ENCODE data around the gene C1QTNF8. TPM values are rescaled to one million over a fixed set of nuclear protein-coding genes. Genes with fewer than 3 reads are reported as not detected.

Gene C1QTNF8
- total and polyA plus RNA-seq, 11 donors: not detected

DNA sequence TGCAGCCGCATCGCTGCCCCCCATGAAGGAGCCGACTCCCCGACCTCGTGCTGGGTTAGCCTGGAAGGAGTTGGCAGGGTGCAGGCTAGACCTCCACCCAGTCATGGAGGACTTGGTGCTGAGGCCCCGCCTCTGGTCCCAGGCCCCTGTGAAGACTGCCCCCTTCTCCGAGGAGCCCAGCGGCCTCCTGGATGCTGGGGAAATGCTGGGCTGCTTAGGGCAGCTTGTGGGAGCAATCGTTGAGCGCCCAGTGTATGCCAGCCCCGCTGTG, 21.7 kb downstream of the C1QTNF8 start:
- TF ChIP-seq CTCF (IDR thresholded peaks at IDR 0.05) (no peak), POLR2A (IDR thresholded peaks at IDR 0.05) (no peak)
- WGBS, 4 donors: 59 to 68% (median 63%) methylated on average over 3 to 11 of the region's 11 CpGs
- H3K9me3 ChIP-seq: no peaks in the 10 kb centered on the region
- DNase-seq (no peak), ATAC-seq (no peak)
- H3K4me1 ChIP-seq: peaks cover 0 to 17% (median 0%) of the 10 kb centered on the region in 12 donors
- intact Hi-C loops (cut with DNase I): loop anchor here in 1 of 10 donors (2.0 kb wide), 1 partner anchor 24 kb away; no protein-coding TSS in a partner anchor
- no peak overlapping the region for H3K4me3 ChIP-seq
- H3K27me3 ChIP-seq: peaks cover 31 to 89% (median 52%) of the 10 kb centered on the region in 9 donors
- H3K36me3 ChIP-seq: no peaks in the 10 kb centered on the region
- H3K27ac ChIP-seq: peak overlapping the region in 3 of 12 donors; percentile 44 to 76 (median 54)

- Histone ChIP-seq H3K4me3 (peak overlapping the region in 6 of 12 donors; percentile 10 to 46 (median 38)), H3K27ac (peak overlapping the region in 7 of 12 donors; percentile 29 to 77 (median 54)), H3K9me3 (no peaks in the 10 kb centered on the region), H3K27me3 (peaks cover 31 to 89% (median 54%) of the 10 kb centered on the region in 9 donors), H3K36me3 (no peaks in the 10 kb centered on the region), H3K4me1 (peaks cover 0 to 17% (median 0%) of the 10 kb centered on the region in 12 donors)
- peak in 1 of 5 donors; percentile 69 for DNase-seq
- TF ChIP-seq POLR2A (IDR thresholded peaks at IDR 0.05): no peak
- TF ChIP-seq CTCF (IDR thresholded peaks at IDR 0.05): peak in 10 of 12 donors; percentile 11 to 54 (median 30)
- WGBS, 4 donors: 49 to 62% (median 57%) methylated on average over 13 to 30 of the region's 30 CpGs
- intact Hi-C loops (cut with DNase I): loop anchor here in 1 of 10 donors (2.0 kb wide), 1 partner anchor 25 kb away; no protein-coding TSS in a partner anchor
- peak; percentile 33 to 77 (median 62) for ATAC-seq
These were observed 22.3 kb downstream of the C1QTNF8 start for GRCh38 chr16:1073566-1074378.

DNA sequence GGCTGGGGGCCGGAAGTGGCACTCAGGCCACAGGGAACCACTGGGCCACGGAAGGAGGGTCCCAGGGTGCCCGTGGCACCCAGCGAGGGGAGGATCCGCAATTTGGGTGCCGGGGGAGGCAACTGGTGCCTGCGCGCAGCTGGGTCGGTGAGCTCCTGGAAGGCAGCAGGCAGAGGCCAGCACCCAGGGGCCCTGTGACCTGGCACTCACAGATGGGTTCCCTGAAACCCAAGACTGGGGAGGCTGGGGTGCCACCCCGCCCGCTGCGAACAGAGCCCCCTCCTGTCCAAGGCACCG, 22.8 kb downstream of the C1QTNF8 start:
- peaks cover 31 to 89% (median 56%) of the 10 kb centered on the region in 9 donors for H3K27me3 ChIP-seq
- ATAC-seq (peak in 2 of 4 donors; percentile 17 to 27), DNase-seq (no peak)
- no peaks in the 10 kb centered on the region for H3K36me3 ChIP-seq
- intact Hi-C loops (cut with DNase I): no loop called here
- WGBS, 4 donors: 63 to 78% (median 68%) methylated on average over 7 to 13 of the region's 13 CpGs
- TF ChIP-seq CTCF (IDR thresholded peaks at IDR 0.05): no peak
- no peak for TF ChIP-seq POLR2A (IDR thresholded peaks at IDR 0.05)
- peak overlapping the region in 8 of 12 donors; percentile 23 to 77 (median 54) for H3K27ac ChIP-seq
- H3K4me1 ChIP-seq: peaks cover 0 to 17% (median 0%) of the 10 kb centered on the region in 12 donors
- H3K9me3 ChIP-seq: no peaks in the 10 kb centered on the region
- peak overlapping the region in 9 of 12 donors; percentile 10 to 46 (median 37) for H3K4me3 ChIP-seq

DNA sequence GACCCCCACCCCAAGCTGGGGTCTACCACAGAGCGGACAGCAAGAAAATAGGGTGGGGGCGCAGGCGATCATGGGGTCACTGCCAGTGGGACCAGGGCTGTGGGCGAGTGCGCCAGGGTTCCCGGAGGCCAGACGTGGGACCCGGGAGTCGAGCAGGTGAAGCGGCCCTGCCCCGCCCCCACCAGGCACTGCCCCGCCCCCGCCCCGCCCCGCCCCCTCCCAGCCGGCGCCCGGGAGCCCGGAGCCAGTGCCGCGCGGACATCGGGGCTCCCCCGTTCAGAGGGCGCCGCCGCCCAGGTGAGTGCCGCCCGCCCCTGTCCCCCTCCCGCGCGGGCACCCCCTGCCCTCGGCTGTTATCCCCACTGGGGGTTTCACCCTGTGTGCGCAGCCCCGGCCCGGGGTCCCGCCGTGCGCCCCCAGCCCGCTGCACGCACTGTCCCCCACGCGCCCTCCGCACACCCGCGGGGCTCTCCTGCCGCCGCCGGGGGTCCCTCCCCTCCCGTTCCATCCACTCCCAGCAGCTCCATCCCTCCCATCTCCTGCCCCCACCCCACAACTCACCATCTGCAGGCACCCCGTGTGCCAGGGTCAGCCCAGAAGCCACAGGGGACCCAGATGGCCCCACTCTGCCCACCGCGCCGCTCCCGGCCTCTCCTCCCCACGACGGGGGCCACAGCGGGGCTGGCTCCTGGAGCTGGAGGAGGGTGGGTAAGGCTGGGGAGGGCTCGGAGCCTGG, 23.4 kb downstream of the C1QTNF8 start, which contains the start of gene SSTR5:
Gene SSTR5, plus strand, starts transcription at position 222 of the 736 bp plus-strand sequence. CDS start 6,122 bp downstream, outside the sequence.
- DNase-seq: no peak
- Histone ChIP-seq H3K27ac (peak within 1 kb of the TSS in 8 of 12 donors; percentile 30 to 77 (median 54)), H3K9me3 (no peaks in the 10 kb centered on the region), H3K4me3 (peak within 1 kb of the TSS in 9 of 12 donors; percentile 10 to 46 (median 37)), H3K27me3 (peaks cover 31 to 89% (median 58%) of the 10 kb centered on the region in 9 donors), H3K36me3 (no peaks in the 10 kb centered on the region), H3K4me1 (peaks cover 0 to 17% (median 0%) of the 10 kb centered on the region in 12 donors)
- intact Hi-C loops (cut with DNase I): no loop called here
- TF ChIP-seq CTCF (IDR thresholded peaks at IDR 0.05): no peak
- TF ChIP-seq POLR2A (IDR thresholded peaks at IDR 0.05): no peak
- 7 to 10% (median 8%) methylated on average over 21 to 59 of the region's 59 CpGs for WGBS, 4 donors
- peak in 1 of 4 donors; percentile 22 for ATAC-seq
